Psoas muscle (tissue), 8 donors: ENCODE results near the gene BET1L. TPM values are rescaled to one million over a fixed set of nuclear protein-coding genes. Genes with fewer than 3 reads are reported as not detected.

Source experiments
- ATAC-seq, 4 donors: fragments of 200-7000 bp; cut with Tn5 transposase; one replicate each; pipeline ENCODE4 v1.9.1; 2020; ENCODE audit warnings: moderate library complexity in 3 of 4, mild to moderate bottlenecking in 2 of 4
- DNase-seq, 2 donors: peaks; one replicate each; pipeline ENCODE4 v3.0.0-alpha.2; 2020
- H3K27ac ChIP-seq: fragments of 200-600 bp; one replicate; pipeline ENCODE4 v1.8.0; 2022
- H3K27me3 ChIP-seq, 3 donors: fragments of 200-600 bp in 1 of 3; one replicate each; pipeline versions ENCODE4 v1.6.1 to v1.8.0; 2013 to 2022; ENCODE audit warnings: low read length in 2 of 3, mild to moderate bottlenecking in 2 of 3, moderate library complexity in 1 of 3; ENCODE audit not compliant: insufficient read depth in 3 of 3
- H3K36me3 ChIP-seq, 2 donors: fragments of 200-600 bp in 1 of 2; one replicate each; pipeline versions ENCODE4 v1.6.1 to v1.8.0; 2013 to 2022; ENCODE audit warnings: low read depth in 1 of 2, mild to moderate bottlenecking in 1 of 2, moderate library complexity in 1 of 2; ENCODE audit not compliant: insufficient read depth in 1 of 2
- H3K4me1 ChIP-seq: fragments of 200-600 bp; one replicate; pipeline ENCODE4 v1.8.0; 2022
- H3K4me3 ChIP-seq: fragments of 200-600 bp; one replicate; pipeline ENCODE4 v1.8.0; 2022; ENCODE audit warnings: mild to moderate bottlenecking
- H3K9me3 ChIP-seq: fragments of 200-600 bp; one replicate; pipeline ENCODE4 v1.8.0; 2022
- CTCF ChIP-seq: fragments of 200-600 bp; IDR thresholded peaks from one replicate; pipeline ENCODE4 v1.8.0; 2022; ENCODE audit warnings: antibody characterized with exemption
- WGBS, 3 donors: extraction: QIAGEN DNeasy Blood & Tissue Kit; methylation state at CpG; one replicate each; pipeline versions ENCODE4 v1.1.6 to v1.1.7; 2013; 5-methylcytosine and 5-hydroxymethylcytosine counted together
- intact Hi-C, 2 donors: fragments of 100-400 bp; cut with DNase I; formaldehyde crosslinking; loops; one replicate each; pipeline versions ENCODE4 v1.11.0 to v1.14.2; 2022
- polyA plus RNA-seq, 3 donors: library from polyadenylated mRNA; stranded (reverse); fragments of 200-250 nt; gene quantifications; one replicate each; pipeline ENCODE4 v1.2.3, GENCODE V29; 2013
- total RNA-seq, 4 donors: library from RNA; stranded (reverse); fragmentation: NEBNext Ultra II Directional in 2 of 4; extraction: Animal tissue kit (Norgen Biotek cat#: 25700) in 2 of 4; gene quantifications; one replicate each; pipeline versions ENCODE4 v1.2.1 to v1.2.4, GENCODE V29; 2021 to 2023
- donor health status: healthy with polysubstance abuse.
- donor health status: DM: no; HTN: no; CAD: no; lungs with moderate emphysema.
- donor health status: Bipolar disorder and iron deficiency.
- donor health status: healthy.
- donor health status: DM: yes; HTN: yes; CAD: no.
- donor health status: DM: no; HTN: no; CAD: no.
- donor health status: DM: no; HTN: no; CAD: no.
- donor health status: DM: yes; HTN: yes; CAD: no.

BET1L gene
- total and polyA plus RNA-seq, 7 donors: 11.8 to 27.7 (median 19.6) TPM

DNA sequence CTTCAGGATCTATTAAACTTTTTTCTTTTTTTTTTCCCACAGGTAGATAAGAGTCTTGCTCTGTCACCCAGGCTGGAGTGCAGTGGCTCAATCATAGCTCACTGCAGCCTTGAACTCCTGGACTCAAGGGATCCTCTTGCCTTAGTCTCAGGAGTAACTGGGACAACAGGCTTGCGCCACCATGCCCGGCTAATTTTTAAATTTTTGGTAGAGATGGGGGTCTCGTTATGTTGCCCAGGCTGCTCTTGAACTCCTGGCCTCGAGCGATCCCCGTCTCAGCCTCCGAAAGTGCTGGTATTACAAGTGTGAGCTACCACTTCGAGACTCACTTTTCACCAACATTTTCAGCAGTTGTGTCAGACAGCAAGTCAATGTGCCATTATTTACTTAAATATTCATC, 28.0 kb upstream of the BET1L start:
- no peak for ATAC-seq
- intact Hi-C loops: loop anchor here (5.0 to 10.0 kb wide), 3 partner anchors 33 to 270 kb away; partner anchors contain the start of gene RNH1 (in 1 of the 2)
- H3K27ac ChIP-seq: no peak overlapping the region
- H3K36me3 ChIP-seq: peaks cover 3 to 41% of the 10 kb centered on the region in 2 donors
- no peak for DNase-seq
- WGBS, 3 donors: 78 to 82% (median 80%) methylated on average over 8 of the region's 8 CpGs
- TF ChIP-seq CTCF: no peak
- H3K9me3 ChIP-seq: no peaks in the 10 kb centered on the region
- H3K4me1 ChIP-seq: peaks cover 30% of the 10 kb centered on the region
- peak overlapping the region; percentile 86 for H3K4me3 ChIP-seq
- H3K27me3 ChIP-seq: no peaks in the 10 kb centered on the region

GRCh38 chr11:232783-233565, 25.8 kb upstream of the BET1L start:
- Histone ChIP-seq H3K9me3 (no peaks in the 10 kb centered on the region), H3K27ac (no peak overlapping the region), H3K4me1 (peaks cover 14% of the 10 kb centered on the region), H3K27me3 (no peaks in the 10 kb centered on the region), H3K4me3 (no peak overlapping the region), H3K36me3 (peaks cover 3 to 40% of the 10 kb centered on the region in 2 donors)
- intact Hi-C loops: loop anchor here (2.0 to 10.0 kb wide), 2 partner anchors 24 to 272 kb away; partner anchors contain the start of gene RNH1 (in 1 of the 2)
- ATAC-seq: no peak
- TF ChIP-seq CTCF: no peak
- no peak for DNase-seq
- WGBS, 3 donors: 88 to 94% (median 92%) methylated on average over 20 of the region's 20 CpGs

GRCh38 chr11:230431-230830, 23.2 kb upstream of the BET1L start:
- Histone ChIP-seq H3K4me3 (no peak overlapping the region), H3K27ac (no peak overlapping the region), H3K4me1 (peaks cover 7% of the 10 kb centered on the region), H3K9me3 (no peaks in the 10 kb centered on the region), H3K36me3 (peaks cover 3 to 47% of the 10 kb centered on the region in 2 donors), H3K27me3 (no peaks in the 10 kb centered on the region)
- TF ChIP-seq CTCF: no peak
- 87 to 92% (median 88%) methylated on average over 10 of the region's 10 CpGs for WGBS, 3 donors
- intact Hi-C loops: loop anchor here in 1 of 2 donors (10.0 kb wide), 1 partner anchor 274 kb away; the partner anchor contains the start of gene RNH1
- no peak for DNase-seq
- no peak for ATAC-seq

DNA sequence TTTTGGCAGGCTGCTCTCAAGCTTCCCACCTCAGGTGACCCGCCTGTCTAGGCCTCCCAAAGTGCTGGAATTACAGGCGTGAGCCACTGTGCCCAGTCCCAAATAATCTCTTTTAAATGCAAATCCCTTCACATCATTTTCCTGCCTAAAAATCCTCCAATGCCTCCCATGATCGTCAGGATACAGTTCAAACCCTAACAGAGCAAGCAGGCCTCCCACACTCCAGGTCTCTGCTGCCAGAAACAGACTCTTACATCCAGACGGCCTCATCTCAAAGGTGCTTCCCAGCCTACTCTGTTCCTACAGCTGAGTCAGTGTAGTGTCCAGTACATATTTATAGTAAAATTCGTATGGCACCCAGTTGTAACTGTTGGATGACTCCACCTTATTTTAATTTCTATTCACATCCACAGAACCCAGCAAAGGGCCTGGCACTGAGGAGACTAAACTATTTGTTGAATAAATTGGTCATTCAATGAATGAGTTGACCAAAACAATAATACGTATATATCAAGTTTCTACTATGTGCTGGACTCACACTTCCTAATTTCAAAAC, 20.7 kb upstream of the BET1L start:
- DNase-seq (no peak), ATAC-seq (peak in 1 of 4 donors; percentile 42)

More for the DNA sequence above, 20.7 kb upstream of the BET1L start:
- Histone ChIP-seq H3K4me1 (no peaks in the 10 kb centered on the region), H3K27ac (no peak overlapping the region), H3K27me3 (no peaks in the 10 kb centered on the region), H3K36me3 (peaks cover 3 to 45% of the 10 kb centered on the region in 2 donors), H3K9me3 (no peaks in the 10 kb centered on the region), H3K4me3 (no peak overlapping the region)
- no peak for TF ChIP-seq CTCF
- intact Hi-C loops: no loop called here
- WGBS, 3 donors: 82 to 83% (median 83%) methylated on average over 6 of the region's 6 CpGs
